Testis (tissue), 3 donors: ENCODE results near the gene RMDN2. TPM values are rescaled to one million over a fixed set of nuclear protein-coding genes. Genes with fewer than 3 reads are reported as not detected.

ENCODE experiments used
- DNase-seq: peaks from one replicate; pipeline ENCODE4 v3.0.0-alpha.2; 2019
- H3K27ac ChIP-seq, 2 donors: fragments of 200-600 bp; sonication (generic); one replicate each; pipeline ENCODE4 v1.5.1; 2019
- H3K27me3 ChIP-seq: fragments of 200-600 bp; sonication (generic); one replicate; pipeline ENCODE4 v1.5.1; 2019
- H3K36me3 ChIP-seq: fragments of 200-600 bp; sonication (generic); one replicate; pipeline ENCODE4 v1.5.1; 2017; ENCODE audit warnings: low read depth; ENCODE audit errors: missing control alignments
- H3K4me1 ChIP-seq: fragments of 200-600 bp; sonication (generic); one replicate; pipeline ENCODE4 v1.5.1; 2019
- H3K4me3 ChIP-seq, 2 donors: fragments of 200-600 bp; sonication (generic); one replicate each; pipeline ENCODE4 v1.5.1; 2017 to 2019
- H3K9me3 ChIP-seq: fragments of 200-600 bp; sonication (generic); one replicate; pipeline ENCODE4 v1.5.1; 2017
- CTCF ChIP-seq, 3 experiments: fragments of 450-650 bp in 2 of 3; fragments of 200-600 bp in 1 of 3; sonication (generic) in 1 of 3; IDR thresholded peaks; one replicate each; pipeline ENCODE4 v1.5.1; 2016 to 2019; ENCODE audit warnings: antibody characterized with exemption in 3 of 3, mild to moderate bottlenecking in 2 of 3, moderate library complexity in 1 of 3
- POLR2A ChIP-seq: fragments of 450-650 bp; IDR thresholded peaks from one replicate; pipeline ENCODE4 v1.6.1; 2017; ENCODE audit warnings: antibody characterized with exemption, mild to moderate bottlenecking, moderate library complexity
- WGBS, 2 donors: methylation state at CpG; one replicate each; pipeline ENCODE4 v1.1.5; 2018; 5-methylcytosine and 5-hydroxymethylcytosine counted together
- intact Hi-C: fragments of 100-400 bp; cut with DNase I; formaldehyde crosslinking; loops from one replicate; pipeline ENCODE4 v1.15.1; 2023; ENCODE audit warnings: low total_unique reads
- polyA plus RNA-seq: library from polyadenylated mRNA; stranded (reverse); fragments of 350-450 nt; fragmentation: Illumina TruSeq; extraction: RNeasy Lipid Tissue Mini Kit (QIAGEN cat#74804); gene quantifications from one replicate; pipeline ENCODE4 v1.2.3, GENCODE V29; 2014; ENCODE audit warnings: low read depth, low replicate concordance; ENCODE audit not compliant: insufficient read depth
- total RNA-seq, 2 donors: library from RNA; depleted of rRNA; stranded (reverse); fragments of >200 nt; gene quantifications; one replicate each; pipeline ENCODE4 v1.2.3, GENCODE V29; 2016

Gene RMDN2
- total and polyA plus RNA-seq, 3 donors from 2014 or later = 22.8 to 34.9 (median 31.6) TPM

GRCh38 chr2:38028829-38029228 lies 103.7 kb downstream of the RMDN2 start:
- no peaks in the 10 kb centered on the region for H3K36me3 ChIP-seq
- no peak for DNase-seq
- TF ChIP-seq CTCF (IDR thresholded peaks at IDR 0.05) (no peak), POLR2A (no peak)
- intact Hi-C loops = no loop called here
- WGBS, 2 donors = 85 to 90% methylated on average over 4 of the region's 4 CpGs
- no peak overlapping the region for H3K4me3 ChIP-seq
- H3K27me3 ChIP-seq = no peaks in the 10 kb centered on the region
- no peaks in the 10 kb centered on the region for H3K9me3 ChIP-seq
- H3K27ac ChIP-seq = no peak overlapping the region
- no peaks in the 10 kb centered on the region for H3K4me1 ChIP-seq

- TF ChIP-seq POLR2A (no peak), CTCF (IDR thresholded peaks at IDR 0.05) (no peak)
- 88 to 89% methylated on average over 5 of the region's 5 CpGs for WGBS, 2 donors
Measured at GRCh38 chr2:38029512-38029911, 104.4 kb downstream of the RMDN2 start.

GRCh38 chr2:38030635-38031355 lies 105.7 kb downstream of the RMDN2 start:
- Histone ChIP-seq H3K27me3 (no peaks in the 10 kb centered on the region), H3K36me3 (no peaks in the 10 kb centered on the region), H3K9me3 (no peaks in the 10 kb centered on the region), H3K4me1 (no peaks in the 10 kb centered on the region), H3K27ac (peak overlapping the region in 1 of 2 donors; percentile 36), H3K4me3 (no peak overlapping the region)
- TF ChIP-seq POLR2A (no peak), CTCF (IDR thresholded peaks at IDR 0.05) (no peak)
- peak; percentile 40 for DNase-seq
- 30 to 31% methylated on average over 1 of the region's 1 CpG for WGBS, 2 donors
- intact Hi-C loops = no loop called here

More at GRCh38 chr2:38029512-38029911, 104.4 kb downstream of the RMDN2 start:
- no peak for DNase-seq
- intact Hi-C loops = no loop called here
- H3K36me3 ChIP-seq = no peaks in the 10 kb centered on the region
- no peak overlapping the region for H3K4me3 ChIP-seq
- no peak overlapping the region for H3K27ac ChIP-seq
- no peaks in the 10 kb centered on the region for H3K9me3 ChIP-seq
- no peaks in the 10 kb centered on the region for H3K27me3 ChIP-seq
- H3K4me1 ChIP-seq = no peaks in the 10 kb centered on the region

DNA sequence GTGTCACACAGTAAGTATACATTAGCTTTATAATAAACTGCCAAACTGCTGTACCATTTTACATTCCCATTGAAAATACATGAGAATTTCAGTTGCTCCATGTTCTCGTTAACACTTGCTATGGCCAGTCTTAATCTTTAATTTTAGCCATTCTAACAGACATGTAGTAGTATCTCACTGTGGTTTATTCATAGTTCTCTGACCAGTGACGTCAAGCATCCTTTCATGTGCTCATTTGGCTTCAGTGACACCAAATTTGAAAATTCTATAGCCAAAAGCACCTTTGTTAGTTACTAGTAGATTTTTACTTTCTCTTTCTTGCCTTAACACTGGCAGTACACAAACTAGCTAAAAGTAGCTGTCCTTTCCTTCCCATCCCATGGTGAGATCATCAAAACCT lies 107.9 kb downstream of the RMDN2 start:
- TF ChIP-seq CTCF (IDR thresholded peaks at IDR 0.05) = no peak
- no peak for TF ChIP-seq POLR2A
- H3K9me3 ChIP-seq = no peaks in the 10 kb centered on the region
- H3K4me1 ChIP-seq = no peaks in the 10 kb centered on the region
- H3K27ac ChIP-seq = no peak overlapping the region
- H3K36me3 ChIP-seq = no peaks in the 10 kb centered on the region
- 88 to 95% methylated on average over 2 of the region's 2 CpGs for WGBS, 2 donors
- no peak overlapping the region for H3K4me3 ChIP-seq
- no peaks in the 10 kb centered on the region for H3K27me3 ChIP-seq
- intact Hi-C loops = no loop called here
- DNase-seq = no peak

DNA sequence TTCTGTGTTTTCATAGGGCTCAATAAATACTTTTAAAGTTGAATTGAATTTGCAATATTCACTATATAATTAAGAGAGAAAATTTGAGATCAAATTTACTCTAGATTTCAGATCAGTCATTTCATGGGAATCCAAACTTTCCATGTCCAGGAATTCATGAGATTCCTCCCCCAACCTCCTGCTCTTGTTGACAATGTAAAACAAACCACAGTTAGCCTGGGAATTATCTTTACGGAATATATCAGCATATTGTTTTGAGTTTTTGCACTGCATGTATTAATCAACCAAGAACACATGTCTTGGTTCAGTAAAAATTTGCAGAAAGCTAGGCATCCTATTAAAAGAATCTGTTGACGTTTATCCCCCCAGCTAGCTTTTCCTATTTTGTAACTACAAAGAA lies 108.6 kb downstream of the RMDN2 start:
- Histone ChIP-seq H3K4me3 (no peak overlapping the region), H3K27ac (no peak overlapping the region), H3K4me1 (peaks cover 3% of the 10 kb centered on the region), H3K9me3 (no peaks in the 10 kb centered on the region), H3K36me3 (no peaks in the 10 kb centered on the region), H3K27me3 (no peaks in the 10 kb centered on the region)
- DNase-seq = no peak
- 48 to 86% methylated on average over 2 of the region's 2 CpGs for WGBS, 2 donors
- TF ChIP-seq POLR2A = no peak
- no peak for TF ChIP-seq CTCF (IDR thresholded peaks at IDR 0.05)
- intact Hi-C loops = no loop called here
